Measurements from ENCODE around the gene NCKAP5L. TPM values are rescaled to one million over a fixed set of nuclear protein-coding genes. Genes with fewer than 3 reads are reported as not detected.

NCKAP5L gene
- total RNA-seq, 3 donors from 2014 or later (not counting 1 experiment from before 2014, with no cell fraction given), result 16.7 to 19.3 (median 16.8) TPM

DNA sequence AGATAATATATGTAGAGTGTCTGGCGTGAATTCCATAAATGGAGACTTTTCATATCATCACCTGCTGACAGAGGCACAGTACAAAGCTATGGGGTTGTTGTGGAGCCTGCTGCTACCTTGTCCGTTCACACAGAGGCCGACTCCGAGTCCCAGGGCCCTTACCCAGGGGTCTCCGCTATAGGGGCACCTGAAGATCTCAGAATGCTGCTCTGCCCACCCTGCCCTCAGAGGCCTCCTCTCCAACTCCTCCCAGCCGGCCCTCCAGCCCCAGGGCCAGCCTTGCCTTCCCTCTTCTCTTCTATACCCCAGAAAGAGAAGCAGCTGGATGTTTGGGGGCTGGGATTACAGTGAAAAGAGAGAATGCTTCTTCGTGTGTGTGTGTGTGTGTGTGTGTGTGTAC lies 21.3 kb downstream of the NCKAP5L start:
- Histone ChIP-seq H3K36me3 (ENCODE audit: control insufficient read depth, insufficient read depth, low read length) (peaks cover 14% of the 10 kb centered on the region), H3K4me1 (ENCODE audit: control insufficient read depth, insufficient read depth, low read length) (no peaks in the 10 kb centered on the region), H3K27ac (ENCODE audit: low read length) (no peak overlapping the region), H3K27me3 (ENCODE audit: control insufficient read depth, insufficient read depth, low read length) (no peaks in the 10 kb centered on the region), H3K4me3 (ENCODE audit: low read length) (no peak overlapping the region), H3K9me3 (ENCODE audit: control insufficient read depth, insufficient read depth, low read length) (no peaks in the 10 kb centered on the region)
- TF ChIP-seq, protein P1, sequence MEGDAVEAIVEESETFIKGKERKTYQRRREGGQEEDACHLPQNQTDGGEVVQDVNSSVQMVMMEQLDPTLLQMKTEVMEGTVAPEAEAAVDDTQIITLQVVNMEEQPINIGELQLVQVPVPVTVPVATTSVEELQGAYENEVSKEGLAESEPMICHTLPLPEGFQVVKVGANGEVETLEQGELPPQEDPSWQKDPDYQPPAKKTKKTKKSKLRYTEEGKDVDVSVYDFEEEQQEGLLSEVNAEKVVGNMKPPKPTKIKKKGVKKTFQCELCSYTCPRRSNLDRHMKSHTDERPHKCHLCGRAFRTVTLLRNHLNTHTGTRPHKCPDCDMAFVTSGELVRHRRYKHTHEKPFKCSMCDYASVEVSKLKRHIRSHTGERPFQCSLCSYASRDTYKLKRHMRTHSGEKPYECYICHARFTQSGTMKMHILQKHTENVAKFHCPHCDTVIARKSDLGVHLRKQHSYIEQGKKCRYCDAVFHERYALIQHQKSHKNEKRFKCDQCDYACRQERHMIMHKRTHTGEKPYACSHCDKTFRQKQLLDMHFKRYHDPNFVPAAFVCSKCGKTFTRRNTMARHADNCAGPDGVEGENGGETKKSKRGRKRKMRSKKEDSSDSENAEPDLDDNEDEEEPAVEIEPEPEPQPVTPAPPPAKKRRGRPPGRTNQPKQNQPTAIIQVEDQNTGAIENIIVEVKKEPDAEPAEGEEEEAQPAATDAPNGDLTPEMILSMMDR (IDR thresholded peaks at IDR 0.05), result no peak
- Mint-ChIP-seq H3K4me1 (peaks cover 3% of the 10 kb centered on the region in 2 donors), H3K27me3 (ENCODE audit: low read depth in 2 of 2) (no peaks in the 10 kb centered on the region), H3K36me3 (no peaks in the 10 kb centered on the region), H3K4me3 (no peak overlapping the region), H3K27ac (no peak overlapping the region), H3K9me3 (no peaks in the 10 kb centered on the region)
- no peak for DNase-seq
- intact Hi-C loops (cut with micrococcal nuclease), result no loop called here
- ATAC-seq, result no peak
- 86% methylated on average over 6 of the region's 7 CpGs for whole genome bisulfite sequencing (ENCODE audit: insufficient coverage)

DNA sequence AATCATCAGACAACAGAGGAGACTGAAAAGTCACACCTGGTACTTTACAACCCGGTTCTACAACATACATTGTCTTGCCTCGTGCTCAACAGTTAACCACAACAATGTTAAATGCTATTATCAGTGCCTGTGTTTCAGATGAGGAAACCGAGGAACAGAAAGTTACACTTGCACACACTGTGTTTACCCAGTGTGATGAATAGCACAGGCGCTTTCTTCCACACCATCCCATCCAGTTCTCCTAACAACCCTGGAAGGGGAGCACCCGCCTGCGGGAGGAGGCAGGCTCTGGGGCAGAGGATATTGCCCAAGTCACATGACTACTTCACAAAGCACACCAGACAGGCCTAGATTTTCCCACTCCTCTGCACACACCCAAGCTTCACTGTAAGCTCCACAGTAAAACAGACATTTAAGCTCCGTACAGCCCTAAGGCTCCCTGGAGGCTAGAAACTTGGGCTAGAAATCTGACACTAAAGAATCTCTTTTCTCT lies 21.8 kb downstream of the NCKAP5L start:
- no peak overlapping the region for H3K4me3 Mint-ChIP-seq
- no peak overlapping the region for H3K27ac ChIP-seq (ENCODE audit: low read length)
- no peaks in the 10 kb centered on the region for H3K27me3 Mint-ChIP-seq (ENCODE audit: low read depth in 2 of 2)
- H3K27ac Mint-ChIP-seq, result no peak overlapping the region
- 85% methylated on average over 7 of the region's 7 CpGs for WGBS (ENCODE audit: insufficient coverage)
- H3K27me3 ChIP-seq (ENCODE audit: control insufficient read depth, insufficient read depth, low read length), result no peaks in the 10 kb centered on the region
- peaks cover 19% of the 10 kb centered on the region for H3K36me3 ChIP-seq (ENCODE audit: control insufficient read depth, insufficient read depth, low read length)
- no peaks in the 10 kb centered on the region for H3K4me1 Mint-ChIP-seq
- no peak for ATAC-seq
- no peak overlapping the region for H3K4me3 ChIP-seq (ENCODE audit: low read length)
- no peak for DNase-seq
- no peaks in the 10 kb centered on the region for H3K9me3 Mint-ChIP-seq
- intact Hi-C loops (cut with micrococcal nuclease), result no loop called here
- H3K9me3 ChIP-seq (ENCODE audit: control insufficient read depth, insufficient read depth, low read length), result no peaks in the 10 kb centered on the region
- TF ChIP-seq, protein P1 (IDR thresholded peaks at IDR 0.05), result no peak
- no peaks in the 10 kb centered on the region for H3K36me3 Mint-ChIP-seq
- H3K4me1 ChIP-seq (ENCODE audit: control insufficient read depth, insufficient read depth, low read length), result no peaks in the 10 kb centered on the region

DNA sequence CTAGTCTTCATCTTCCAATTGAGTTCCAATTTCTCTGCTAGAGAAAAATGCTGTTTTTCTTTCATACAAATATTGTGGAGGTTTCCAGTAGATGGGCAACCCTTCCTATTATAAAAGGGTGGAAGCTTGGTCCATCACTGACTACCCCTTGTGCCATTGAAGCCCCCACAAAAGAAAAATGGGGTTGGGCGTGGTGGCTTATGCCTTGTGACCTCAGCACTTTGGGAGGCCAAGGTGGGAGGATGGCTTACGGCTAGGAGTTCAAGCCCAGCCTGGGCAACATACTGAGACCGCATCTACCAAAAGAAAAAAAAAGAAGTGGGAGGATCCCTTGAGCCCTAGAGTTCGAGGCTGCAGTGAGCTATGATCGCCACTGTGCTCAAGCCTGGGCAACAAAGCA lies 22.8 kb downstream of the NCKAP5L start:
- intact Hi-C loops (cut with micrococcal nuclease), result no loop called here
- Histone ChIP-seq H3K9me3 (ENCODE audit: control insufficient read depth, insufficient read depth, low read length) (no peaks in the 10 kb centered on the region), H3K27me3 (ENCODE audit: control insufficient read depth, insufficient read depth, low read length) (no peaks in the 10 kb centered on the region), H3K4me3 (ENCODE audit: low read length) (no peak overlapping the region), H3K27ac (ENCODE audit: low read length) (no peak overlapping the region), H3K4me1 (ENCODE audit: control insufficient read depth, insufficient read depth, low read length) (no peaks in the 10 kb centered on the region), H3K36me3 (ENCODE audit: control insufficient read depth, insufficient read depth, low read length) (peaks cover 19% of the 10 kb centered on the region)
- no peaks in the 10 kb centered on the region for H3K9me3 Mint-ChIP-seq
- H3K36me3 Mint-ChIP-seq, result no peaks in the 10 kb centered on the region
- TF ChIP-seq, protein P1 (IDR thresholded peaks at IDR 0.05), result no peak
- no peak overlapping the region for H3K4me3 Mint-ChIP-seq
- ATAC-seq (no peak), DNase-seq (no peak)
- no peak overlapping the region for H3K27ac Mint-ChIP-seq
- WGBS (ENCODE audit: insufficient coverage), result 92% methylated on average over 5 of the region's 5 CpGs
- no peaks in the 10 kb centered on the region for H3K27me3 Mint-ChIP-seq (ENCODE audit: low read depth in 2 of 2)
- no peaks in the 10 kb centered on the region for H3K4me1 Mint-ChIP-seq

DNA sequence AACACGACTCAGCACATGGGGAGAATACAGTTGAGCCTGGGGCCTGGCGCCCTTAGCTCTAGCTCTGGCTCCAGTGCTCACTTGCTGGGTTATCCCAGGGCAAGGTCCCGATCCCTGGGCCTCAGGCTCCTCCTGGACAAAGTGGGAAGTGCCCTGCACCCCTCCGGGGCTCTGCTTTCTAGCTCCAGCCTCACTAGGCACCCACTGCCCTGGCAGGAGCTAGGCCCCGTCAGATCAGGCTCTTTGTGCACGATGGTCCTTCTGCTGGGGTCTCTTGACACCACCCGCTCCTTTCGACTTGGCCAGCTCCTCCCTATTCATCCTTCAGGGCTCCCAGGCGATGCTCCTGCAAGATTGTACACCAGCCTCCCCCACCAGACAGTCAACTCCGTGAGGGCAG lies 23.4 kb downstream of the NCKAP5L start:
- TF ChIP-seq, protein P1 (IDR thresholded peaks at IDR 0.05), result no peak
- 92% methylated on average over 10 of the region's 10 CpGs for WGBS (ENCODE audit: insufficient coverage)
- H3K27me3 ChIP-seq (ENCODE audit: control insufficient read depth, insufficient read depth, low read length), result no peaks in the 10 kb centered on the region
- Mint-ChIP-seq H3K36me3 (no peaks in the 10 kb centered on the region), H3K4me1 (no peaks in the 10 kb centered on the region), H3K9me3 (no peaks in the 10 kb centered on the region), H3K27ac (no peak overlapping the region), H3K4me3 (no peak overlapping the region), H3K27me3 (ENCODE audit: low read depth in 2 of 2) (no peaks in the 10 kb centered on the region)
- intact Hi-C loops (cut with micrococcal nuclease), result no loop called here
- no peak for DNase-seq
- ATAC-seq, result no peak
- H3K4me1 ChIP-seq (ENCODE audit: control insufficient read depth, insufficient read depth, low read length), result no peaks in the 10 kb centered on the region
- no peak overlapping the region for H3K27ac ChIP-seq (ENCODE audit: low read length)
- H3K9me3 ChIP-seq (ENCODE audit: control insufficient read depth, insufficient read depth, low read length), result no peaks in the 10 kb centered on the region
- H3K36me3 ChIP-seq (ENCODE audit: control insufficient read depth, insufficient read depth, low read length), result peaks cover 22% of the 10 kb centered on the region
- no peak overlapping the region for H3K4me3 ChIP-seq (ENCODE audit: low read length)
